HG03521 (cell line): ENCODE measurements around the gene SLC13A3.

Experiments used
- ATAC-seq: cut with Tn5 transposase; IDR thresholded peaks from one replicate; pipeline ENCODE4 v1.9.1; 2021; ENCODE audit warnings: mild to moderate bottlenecking, moderate library complexity; ENCODE audit not compliant: unreplicated experiment

Gene SLC13A3

DNA sequence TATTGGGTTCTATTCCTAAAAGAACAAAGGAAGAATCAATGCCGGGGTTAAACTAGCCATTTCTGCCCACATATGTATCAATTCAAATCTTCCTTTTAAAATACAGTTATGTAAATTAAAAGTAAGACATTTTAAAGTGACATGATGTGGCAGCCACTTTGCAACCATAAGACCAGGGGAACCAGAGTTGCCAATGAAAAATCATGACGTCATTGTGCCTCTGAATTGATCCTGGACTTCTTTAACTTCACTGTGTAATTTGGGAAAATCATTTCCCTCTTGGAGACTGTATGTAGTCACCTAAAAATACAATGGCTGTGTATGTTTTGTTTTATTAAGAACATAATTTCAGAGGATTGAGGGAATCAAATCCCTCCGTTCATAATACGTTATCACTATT, 42.2 kb downstream of the SLC13A3 start:
- ATAC-seq, result no peak

DNA sequence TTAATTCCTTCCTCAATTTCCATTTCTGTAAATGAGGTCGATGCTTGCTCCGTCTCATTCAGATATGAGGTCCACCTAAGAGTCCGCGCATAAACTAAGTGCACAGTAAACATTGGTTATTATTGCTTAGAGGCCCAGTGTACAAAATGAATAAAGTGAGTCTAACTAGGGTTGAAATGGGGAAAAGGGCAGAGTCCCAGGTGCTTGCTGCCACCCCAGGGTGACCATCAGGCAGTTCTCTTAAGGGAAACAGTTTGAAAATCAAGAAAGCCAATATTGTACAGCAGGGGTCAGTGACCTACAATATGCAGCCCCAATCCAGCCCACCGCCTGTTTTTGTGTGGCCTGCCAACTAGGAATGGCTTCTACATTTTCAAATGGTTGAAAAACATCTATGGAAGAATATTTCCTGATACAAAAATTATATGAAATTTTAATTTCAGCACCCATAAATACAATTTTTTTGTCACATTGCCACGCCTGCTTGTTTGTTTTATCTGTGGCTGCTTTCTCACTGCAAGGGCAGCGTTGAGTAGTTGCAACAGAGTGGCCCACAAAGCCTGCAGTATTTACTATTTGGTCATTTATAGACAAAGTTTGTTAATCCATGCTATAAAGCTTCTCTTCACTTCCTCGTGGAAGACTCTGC, 43.3 kb downstream of the SLC13A3 start:
- no peak for ATAC-seq

DNA sequence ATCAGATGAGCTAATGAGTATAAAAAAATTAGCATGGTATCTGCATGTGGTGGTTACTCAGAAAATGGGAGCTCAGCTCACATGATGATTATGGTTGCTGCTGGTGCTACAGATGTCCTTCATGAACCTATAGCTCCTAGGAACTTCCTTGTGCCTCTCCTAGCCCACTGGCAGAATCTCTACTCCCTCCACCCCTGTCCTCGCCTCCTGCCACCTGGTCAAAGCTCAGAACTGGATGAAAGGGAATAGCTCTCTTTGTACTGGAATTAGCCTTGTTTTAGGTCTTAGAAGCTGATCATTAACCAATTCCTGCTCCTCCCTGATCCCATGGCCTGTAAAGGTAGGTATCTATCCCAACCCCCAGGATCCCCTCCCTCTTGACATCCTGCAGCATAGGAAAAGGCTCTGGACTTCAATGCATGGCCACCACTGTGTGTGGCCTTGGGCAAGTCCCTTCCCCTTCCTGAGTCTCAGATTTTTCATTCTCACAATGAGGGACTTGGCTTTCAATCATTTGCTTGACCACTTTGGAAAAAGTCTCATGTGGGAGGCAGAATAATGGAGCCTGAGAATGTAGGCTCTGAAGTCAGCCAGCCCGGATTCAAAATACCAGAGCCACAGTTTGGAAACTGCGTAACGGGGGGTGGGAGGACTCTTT, 43.9 kb downstream of the SLC13A3 start:
- ATAC-seq, result no peak

DNA sequence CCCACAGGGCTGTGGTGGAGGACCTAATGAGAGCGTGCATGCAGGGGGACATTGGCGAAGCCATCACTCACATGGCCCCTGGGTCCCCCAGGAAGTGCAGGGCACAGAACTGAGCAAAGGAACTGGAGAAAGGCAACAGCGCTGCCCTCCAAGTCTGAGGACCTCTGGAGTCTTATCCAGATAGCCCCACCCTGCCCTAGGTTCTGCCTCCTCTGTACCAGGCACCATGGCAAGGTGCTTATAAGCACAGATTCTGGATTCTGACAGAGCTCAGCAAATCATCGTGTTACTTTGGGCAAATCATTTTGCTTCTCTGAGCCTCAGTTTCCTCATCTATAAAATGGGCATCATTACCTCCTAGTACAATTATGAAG, 44.5 kb downstream of the SLC13A3 start:
- ATAC-seq, result no peak

DNA sequence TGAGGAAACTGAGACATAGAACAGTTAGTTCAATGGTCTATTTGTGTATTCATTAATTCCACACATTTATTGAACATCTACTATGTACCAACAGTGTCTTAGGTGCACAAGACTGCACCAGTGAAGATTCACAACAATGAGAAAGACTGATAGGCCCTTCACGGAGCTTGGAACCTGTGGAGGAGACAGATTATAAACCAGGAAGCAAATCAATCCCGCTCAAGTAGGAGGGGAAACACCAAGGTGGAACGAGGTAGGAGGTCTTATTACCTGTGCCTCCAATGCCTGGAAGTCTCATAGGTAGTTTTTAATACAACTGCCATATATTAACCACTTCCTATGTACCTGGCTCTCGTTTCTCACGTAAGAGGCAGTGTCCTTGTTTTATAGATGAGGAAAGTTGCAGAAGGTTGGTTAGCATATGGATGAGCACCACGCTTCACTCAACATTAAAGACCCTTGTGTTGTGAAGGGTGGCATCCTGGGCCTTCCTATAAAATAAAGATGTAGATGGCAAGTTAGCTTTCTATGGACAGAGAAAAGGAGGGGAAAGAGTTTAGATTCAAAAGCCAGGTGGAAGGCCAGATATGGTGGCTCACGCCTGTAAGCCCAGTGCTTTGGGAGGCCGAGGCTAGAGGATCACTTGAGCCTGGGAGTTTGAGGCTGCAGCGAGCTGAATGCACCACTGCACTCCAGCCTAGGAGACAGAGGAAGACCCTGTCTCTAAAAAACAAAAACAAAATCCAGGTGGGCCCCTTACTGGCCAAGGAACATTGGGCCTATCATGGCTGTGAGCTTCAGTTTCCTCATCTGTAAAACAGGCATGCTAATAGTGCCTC, 45.1 kb downstream of the SLC13A3 start:
- no peak for ATAC-seq

DNA sequence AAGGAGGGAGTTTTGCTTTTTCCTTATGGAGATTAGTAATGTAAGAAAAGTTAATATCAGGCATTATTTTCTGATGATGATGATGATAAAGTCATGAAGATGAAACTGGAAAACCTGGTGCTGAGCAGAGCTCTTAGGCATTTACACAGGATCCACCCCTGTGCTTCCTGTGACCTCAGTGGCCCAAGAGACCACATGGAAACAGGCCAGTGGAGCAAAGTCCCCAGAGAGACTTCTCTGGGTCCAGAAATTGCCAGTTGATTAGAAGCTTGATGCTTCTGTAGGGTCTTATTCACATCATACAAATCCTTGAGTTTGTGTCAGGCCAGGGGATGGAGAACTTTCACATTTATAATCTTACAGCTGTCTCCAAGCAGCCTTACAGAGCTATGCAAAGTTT, 46.1 kb downstream of the SLC13A3 start:
- no peak for ATAC-seq

DNA sequence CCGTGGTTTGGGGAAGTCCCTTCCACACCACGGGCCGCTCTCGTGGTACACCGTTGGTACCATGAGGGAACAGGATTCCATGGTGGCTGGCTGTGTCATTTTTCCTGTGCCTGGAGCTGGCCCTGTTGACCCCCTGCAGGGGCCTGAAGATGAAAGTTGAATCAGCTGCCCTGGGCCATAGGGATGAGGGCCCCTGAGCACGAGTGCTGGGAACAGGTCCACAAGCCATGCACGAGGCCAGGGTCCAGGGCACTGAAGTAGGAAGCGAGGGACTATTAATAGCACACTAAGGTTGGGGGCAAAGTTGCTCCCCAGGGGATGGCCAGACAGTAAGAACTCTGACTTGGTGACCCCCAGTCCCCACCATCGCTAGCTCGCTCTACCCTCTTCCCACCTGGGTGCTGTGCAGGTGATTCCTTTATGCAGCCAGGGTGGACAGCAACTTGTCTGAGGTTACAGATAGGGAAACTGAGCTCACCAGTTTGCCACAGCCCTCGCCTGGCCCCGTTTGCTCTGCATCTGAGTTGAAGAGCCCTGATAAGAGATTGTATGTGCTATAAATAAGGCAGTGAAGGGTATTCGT, 46.6 kb downstream of the SLC13A3 start:
- no peak for ATAC-seq

DNA sequence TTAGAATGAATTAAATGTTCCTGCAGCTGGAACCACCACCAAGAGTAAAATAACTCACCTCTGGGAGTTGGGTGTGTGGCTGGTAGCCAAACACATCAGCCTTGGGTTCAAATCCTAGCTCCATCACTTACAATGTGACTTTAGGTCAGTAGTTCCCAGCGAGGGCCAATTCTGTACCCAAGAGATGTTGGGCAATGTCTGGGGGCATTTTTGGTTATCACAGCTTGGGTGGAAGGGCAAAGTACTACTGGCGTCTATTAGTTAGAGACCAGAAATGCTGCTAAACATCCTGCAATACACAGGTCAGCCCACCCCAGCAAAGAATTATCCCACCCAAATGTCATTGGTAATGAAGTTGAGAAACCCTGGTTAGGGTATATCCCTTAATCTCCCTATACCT, 48.8 kb downstream of the SLC13A3 start:
- ATAC-seq, result no peak

DNA sequence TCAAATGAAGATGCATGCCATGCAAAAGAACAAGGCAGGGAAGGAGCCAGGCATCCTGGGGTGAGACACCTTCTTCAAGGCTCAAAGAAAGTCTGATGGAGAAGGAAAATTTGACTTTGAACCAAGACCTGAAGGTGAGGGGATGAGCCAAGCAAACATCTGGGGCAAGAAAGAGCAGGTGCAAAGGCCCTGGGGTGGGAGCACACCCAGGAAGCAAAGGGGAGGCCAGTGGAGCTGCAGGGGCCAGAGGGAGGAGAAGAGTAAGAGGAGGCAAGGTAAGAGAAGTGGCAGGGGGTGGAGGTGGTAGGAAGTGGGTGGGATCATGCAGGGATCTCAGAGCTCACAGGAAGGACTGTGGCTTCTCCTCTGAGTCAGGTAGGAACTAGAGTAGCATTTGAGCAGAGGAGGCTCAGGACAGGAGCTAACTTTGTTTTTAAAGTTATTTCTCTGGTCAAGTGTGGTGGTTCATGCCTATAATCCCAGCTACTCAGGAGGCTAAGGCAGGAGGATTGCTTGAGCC, 49.6 kb downstream of the SLC13A3 start:
- ATAC-seq, result no peak

DNA sequence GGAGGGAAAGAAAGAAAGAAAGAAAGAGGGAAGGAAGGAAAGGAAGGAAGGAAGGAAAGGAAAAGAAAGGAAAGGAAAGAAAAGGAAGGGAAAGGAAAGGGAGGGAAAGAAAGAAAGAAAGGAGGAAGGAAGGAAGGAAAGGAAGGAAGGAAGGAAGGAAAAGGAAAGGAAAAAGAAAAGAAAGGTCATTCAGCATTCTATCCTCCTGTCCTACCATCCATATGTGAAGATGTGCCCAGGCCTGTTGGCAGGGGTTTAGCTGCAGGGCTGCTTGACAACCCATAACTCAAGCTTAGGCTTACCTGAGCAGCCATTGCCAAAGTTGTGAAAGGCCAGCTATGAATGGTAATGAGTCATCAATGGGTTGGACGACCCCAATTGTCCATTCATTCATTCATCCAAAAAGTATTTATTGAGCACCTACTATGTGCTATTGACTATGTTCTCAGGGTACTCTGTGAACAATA, 50.9 kb downstream of the SLC13A3 start:
- ATAC-seq, result no peak

DNA sequence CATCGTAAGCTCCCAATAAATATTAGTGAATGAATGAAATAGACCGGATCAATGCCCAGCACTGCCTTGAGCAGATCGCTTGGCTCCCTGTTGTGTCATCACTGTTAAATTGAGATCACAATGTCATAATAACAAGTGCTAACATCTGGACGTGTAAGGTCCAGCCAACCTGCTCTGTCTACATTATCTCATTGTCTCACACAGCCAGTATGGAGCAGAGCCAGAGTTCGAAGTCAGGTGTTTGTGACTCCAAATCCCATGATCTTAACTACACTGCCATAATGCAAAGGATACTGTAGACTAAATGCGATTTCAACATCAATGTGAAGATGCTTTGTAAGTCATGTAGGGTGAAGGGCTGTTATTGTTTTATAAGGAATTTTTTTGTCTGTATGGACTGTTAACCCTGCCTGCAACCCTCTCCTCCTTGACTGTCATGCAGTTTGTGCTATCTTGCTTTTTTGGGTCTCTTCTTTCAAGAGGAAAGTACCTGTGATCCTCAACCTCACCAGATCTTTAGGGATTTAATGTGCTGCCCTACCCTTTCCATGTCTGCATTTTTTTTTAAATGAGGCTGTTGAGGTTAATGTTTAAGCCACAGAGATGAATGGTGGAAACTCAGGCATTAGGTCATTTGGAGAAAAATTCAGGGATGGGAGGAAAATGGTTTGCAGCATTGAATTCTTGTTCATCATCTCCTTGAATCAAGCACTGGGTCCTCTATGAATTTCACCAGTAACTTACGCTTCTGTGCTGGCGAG, 51.9 kb downstream of the SLC13A3 start:
- ATAC-seq, result no peak

DNA sequence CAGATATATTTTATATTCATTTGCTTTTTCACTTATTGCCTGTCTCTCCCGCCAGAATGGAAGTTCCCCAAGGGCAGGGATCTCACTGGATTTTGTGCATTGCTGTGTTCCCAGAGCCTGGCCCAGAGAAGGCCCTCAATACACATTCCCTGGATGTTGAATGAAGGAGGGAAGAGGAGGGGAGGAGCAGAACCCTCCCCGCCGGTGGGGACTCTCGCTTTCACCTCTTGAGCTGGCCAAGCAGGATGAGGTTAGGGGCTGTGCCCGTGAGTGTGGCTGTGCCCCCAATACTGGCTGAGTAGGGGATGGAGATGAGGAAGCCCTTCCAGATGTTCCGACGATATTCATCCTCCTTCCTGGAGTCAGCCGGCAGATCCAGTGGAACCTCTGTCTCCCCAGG, 55.3 kb downstream of the SLC13A3 start:
- no peak for ATAC-seq

DNA sequence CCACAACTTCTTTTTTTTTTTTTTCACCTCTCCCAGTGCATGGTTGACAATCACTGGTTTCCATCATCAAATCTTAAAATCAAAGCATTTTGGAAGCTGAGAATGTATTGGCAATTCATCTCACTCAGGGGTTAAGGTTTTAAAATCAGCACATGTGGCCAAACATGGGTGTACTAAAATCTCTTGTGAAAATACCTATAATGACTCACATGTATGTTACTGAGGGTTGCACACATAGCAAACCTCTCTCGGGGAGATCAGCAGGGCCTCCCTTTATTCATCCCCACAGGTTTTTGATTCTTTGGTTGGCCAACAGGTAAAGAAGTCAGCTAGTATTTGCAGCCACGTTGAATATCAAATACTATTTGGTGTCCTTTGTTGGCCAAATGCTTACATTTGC, 56.5 kb downstream of the SLC13A3 start:
- no peak for ATAC-seq

DNA sequence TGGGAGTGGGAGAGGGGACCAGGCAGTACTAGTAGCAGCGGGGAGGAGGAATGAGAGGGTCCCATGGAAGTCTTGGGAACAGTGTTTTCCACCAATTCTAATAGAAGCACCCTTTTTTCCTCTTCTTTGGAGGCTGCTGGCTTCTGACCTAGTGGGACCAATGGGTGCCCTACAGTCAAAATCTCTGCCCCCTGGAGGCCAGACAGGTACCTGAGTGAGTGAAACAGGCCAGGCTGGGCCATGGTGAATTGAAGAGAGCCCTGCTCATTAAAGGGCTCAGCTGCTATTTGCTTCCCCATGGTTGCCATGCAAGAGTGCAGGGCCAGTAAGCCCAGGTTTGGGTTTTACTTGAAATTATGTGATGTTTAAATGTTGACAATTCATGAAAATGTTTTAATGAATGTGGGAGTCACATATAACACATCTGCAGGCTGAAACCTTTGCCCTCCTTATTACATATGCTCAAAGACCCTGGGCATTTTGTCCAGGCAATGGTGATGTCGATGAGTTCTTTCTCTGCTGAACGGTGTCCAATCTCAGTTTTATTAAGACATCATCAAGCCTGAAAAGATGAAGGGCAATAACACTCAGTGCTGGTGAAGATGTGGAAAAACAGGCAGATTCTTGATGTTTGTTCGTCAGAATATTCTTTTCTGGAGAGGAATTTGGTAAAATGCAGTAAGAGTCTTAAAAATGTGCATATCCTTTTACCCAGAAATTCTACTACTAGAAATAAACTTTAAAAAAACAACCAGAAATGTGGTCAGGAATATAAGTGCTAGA, 58.5 kb downstream of the SLC13A3 start:
- ATAC-seq, result no peak

DNA sequence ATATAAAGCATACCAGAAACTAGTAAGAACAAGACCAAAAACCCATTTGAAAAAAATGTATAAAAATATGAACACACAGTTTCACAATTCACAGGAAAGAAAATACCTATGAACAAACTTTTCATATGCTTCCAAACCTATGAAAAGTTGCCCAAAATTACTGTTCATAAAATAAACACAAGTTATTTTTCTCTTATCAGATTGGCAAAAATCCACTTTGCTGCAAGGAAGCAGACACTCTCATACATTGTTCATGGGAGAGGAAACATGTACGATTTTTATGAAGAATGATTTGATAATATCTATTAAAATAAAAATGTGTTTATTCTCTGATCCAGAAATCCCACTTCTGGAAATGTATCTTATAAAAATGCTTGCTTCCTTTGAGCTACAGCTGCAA, 60.8 kb downstream of the SLC13A3 start:
- no peak for ATAC-seq

DNA sequence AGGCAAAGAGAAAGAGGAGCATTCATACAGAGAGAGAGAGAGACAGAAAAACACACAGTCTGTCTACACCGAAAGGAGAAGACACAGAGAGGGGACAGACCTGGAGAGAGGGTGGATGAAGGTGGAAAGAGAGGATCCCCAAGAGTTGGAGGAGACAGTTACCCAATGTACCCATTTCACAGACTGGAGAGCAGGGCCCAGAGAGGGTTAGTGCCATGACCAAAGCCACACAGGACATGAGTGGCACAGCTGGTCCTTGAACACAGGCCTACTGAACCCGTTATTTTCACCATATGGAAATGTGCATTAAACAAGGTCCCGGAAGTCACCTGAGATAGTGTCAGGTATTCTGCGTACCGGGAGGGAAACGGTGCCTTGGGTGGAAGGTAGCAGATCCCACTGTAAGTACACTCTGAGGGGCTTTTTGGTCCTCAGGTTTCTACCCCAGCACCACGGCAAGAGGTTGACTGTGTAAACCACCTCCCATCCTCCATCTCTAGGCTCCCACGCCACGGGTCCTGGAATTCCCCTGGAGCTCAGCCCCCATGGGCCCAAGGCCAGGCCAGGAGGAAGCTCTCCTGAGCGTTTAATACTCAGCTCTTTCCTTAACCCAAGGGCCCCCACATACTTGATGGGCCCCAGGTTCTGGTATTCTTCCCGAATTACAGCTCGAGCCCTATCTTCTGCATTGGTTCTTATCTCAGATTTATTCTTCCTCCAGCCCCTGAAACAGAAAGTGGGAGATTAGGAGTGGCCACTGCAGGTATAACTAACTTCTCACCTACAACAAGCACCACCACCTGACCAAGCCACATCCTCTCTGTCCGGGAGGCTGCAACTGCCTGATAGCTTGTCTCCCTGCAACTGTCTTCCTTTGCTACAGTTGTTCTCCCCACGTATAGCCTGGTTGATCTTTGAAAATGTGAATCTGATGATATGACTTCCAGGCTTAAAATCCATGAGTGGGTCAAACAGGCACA, 62.4 kb downstream of the SLC13A3 start:
- no peak for ATAC-seq

DNA sequence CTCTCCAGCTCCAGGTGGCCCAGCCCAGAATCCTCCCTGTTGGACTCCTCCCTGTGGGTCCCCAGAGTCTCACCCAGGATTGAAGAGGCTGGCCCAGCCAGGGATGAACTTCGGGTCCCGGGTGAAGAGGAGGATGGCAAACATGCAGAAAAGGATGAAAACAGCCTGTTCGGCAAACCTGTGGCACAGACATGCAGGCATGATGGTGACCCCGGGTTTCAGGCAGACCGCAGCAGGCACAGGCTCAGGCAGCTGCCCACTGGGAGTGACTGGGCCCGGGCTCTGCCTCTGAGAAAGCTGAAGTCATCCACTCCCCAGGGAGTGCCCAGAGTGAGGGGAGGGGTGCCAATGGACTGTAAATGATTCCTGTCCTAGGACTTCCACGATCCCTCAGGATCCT, 63.3 kb downstream of the SLC13A3 start:
- ATAC-seq, result no peak

DNA sequence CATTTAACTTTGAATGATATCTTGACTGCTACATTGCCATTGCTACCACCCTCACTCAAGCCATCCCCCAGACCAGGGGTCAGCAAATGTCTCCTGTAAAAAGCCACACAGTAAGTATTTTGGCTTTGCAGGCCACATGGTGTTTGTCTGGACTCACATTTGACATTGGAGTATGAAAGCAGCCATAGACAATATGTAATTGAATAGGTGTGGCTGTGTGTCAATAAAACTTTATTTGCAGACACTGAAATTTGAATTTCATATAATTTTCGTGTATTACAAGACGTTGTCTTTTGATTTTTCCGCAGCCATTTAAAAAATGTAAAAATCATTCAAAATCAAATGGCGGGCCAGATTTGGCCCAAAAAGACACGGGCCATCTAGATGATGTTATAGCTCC, 64.5 kb downstream of the SLC13A3 start:
- ATAC-seq, result no peak

DNA sequence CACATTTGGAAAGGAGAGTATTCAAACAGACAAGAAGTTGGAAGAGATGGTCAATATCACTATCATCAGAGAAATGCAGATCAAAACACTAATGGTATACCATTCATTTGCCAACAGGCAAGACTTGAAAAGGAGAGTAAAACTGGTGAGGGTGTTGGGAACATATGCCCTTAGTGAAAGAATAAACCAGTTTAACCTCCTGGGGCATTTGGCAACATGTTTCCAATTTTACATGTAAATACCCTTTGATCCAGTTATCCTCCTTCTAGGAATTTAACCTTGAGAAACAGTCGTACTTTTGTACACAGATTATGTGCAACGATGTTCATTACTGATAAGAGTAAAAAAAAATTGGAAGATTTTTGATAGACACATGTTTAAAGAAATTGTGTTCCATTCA, 66.8 kb downstream of the SLC13A3 start:
- ATAC-seq, result no peak
